Stomach (tissue), 4 donors: ENCODE results near the gene ITPR1.

Source experiments
- POLR2AphosphoS5 ChIP-seq, 3 donors: sonication (generic); formaldehyde crosslinking; IDR thresholded peaks; one replicate each; pipeline ENCODE4 v1.6.1; 2016; ENCODE audit warnings: antibody characterized with exemption in 3 of 3
- TF ChIP-seq, protein P1 (sequence below), 7 experiments: fragments of 450-650 bp in 4 of 7; fragments of 200-600 bp in 3 of 7; sonication (generic) in 3 of 7; IDR thresholded peaks; one replicate each; pipeline ENCODE4 v1.5.1; 2016 to 2019; ENCODE audit warnings: antibody characterized with exemption in 7 of 7, control low read depth in 2 of 7, mild to moderate bottlenecking in 1 of 7

DNA sequence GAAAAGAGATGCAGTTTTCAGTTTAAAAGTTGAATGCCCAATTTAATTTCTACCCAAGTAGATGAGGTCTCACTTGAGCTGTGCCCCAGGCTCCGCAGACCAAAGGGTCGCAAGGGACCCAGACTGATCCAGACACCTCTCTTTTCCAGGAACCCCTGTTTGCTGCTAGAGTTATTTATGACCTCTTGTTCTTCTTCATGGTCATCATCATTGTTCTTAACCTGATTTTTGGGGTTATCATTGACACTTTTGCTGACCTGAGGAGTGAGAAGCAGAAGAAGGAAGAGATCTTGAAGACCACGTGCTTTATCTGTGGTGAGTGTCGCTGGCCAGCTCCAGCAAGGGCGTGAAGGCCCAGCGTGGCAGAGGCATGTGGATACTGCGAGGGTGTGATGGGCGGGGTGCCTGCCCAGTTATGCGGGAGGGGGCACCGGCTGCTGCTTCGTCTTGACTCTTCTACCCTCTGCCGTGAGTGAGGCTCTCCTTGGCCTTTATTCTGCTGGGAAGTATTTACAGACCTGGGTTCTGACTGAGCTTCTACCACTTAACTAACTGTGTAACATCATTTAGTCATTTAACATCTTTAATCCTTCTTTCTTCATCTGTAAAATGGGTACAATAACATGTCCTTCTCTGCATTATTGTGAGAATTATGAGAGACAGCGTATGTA, 321.9 kb downstream of the ITPR1 start:
- TF ChIP-seq, protein P1, sequence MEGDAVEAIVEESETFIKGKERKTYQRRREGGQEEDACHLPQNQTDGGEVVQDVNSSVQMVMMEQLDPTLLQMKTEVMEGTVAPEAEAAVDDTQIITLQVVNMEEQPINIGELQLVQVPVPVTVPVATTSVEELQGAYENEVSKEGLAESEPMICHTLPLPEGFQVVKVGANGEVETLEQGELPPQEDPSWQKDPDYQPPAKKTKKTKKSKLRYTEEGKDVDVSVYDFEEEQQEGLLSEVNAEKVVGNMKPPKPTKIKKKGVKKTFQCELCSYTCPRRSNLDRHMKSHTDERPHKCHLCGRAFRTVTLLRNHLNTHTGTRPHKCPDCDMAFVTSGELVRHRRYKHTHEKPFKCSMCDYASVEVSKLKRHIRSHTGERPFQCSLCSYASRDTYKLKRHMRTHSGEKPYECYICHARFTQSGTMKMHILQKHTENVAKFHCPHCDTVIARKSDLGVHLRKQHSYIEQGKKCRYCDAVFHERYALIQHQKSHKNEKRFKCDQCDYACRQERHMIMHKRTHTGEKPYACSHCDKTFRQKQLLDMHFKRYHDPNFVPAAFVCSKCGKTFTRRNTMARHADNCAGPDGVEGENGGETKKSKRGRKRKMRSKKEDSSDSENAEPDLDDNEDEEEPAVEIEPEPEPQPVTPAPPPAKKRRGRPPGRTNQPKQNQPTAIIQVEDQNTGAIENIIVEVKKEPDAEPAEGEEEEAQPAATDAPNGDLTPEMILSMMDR (IDR thresholded peaks at IDR 0.05): no peak
- TF ChIP-seq POLR2AphosphoS5 (IDR thresholded peaks at IDR 0.05): no peak
